8988T (cell line): ENCODE data around the gene MBD3.
A peak's percentile ranks its signal among the peaks of the same experiment; 100 is the strongest.

Source experiments
- DNase-seq: peaks from one replicate; pipeline ENCODE4 v3.0.0; 2011

The MBD3 gene

DNA sequence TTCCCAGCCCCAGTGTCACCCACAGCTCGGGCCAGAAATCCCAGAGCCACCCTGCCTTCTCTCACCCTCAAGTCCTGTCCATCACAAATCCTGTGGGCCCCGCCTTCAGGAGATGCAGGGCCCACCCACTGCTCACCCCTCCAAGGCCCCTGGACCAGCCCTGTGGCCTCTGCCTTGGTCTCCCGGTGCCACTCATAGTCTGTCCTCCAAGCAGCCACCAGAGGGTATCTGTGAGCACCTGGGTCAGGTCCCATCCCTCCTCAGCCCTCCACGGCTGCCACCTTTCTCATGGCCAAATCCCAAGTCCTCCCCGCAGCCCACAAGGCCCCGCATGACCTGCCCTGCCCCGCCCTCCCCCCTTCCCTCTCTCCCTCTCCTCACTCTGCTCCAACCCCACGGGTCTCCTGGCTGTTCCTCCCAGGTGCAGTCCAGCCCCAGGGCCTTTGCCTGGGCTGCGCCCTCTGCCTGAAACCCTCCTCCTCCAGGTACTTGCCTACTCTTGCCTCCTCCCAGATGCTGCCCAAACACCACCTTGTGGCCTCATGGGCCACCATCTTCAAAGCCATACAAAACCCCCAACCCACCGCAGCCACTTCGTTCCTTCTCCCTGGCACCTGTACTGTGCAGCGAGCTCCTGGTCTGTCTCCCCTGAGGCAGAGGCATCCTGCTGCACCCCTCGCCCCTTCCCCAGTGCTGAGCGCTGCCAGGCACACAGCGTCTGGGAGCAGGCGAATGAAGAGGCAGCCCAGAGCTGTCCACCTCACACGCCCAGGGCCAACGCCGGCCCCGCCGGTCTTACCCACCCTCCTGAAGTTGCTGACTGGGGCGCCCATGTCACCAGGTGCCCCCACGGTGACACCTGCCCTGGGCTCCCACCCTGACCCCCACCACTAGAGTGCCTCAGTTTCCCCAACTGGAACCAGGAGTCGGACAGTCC lies 25.8 kb upstream of the MBD3 start:
- peak; percentile 96 for DNase-seq

DNA sequence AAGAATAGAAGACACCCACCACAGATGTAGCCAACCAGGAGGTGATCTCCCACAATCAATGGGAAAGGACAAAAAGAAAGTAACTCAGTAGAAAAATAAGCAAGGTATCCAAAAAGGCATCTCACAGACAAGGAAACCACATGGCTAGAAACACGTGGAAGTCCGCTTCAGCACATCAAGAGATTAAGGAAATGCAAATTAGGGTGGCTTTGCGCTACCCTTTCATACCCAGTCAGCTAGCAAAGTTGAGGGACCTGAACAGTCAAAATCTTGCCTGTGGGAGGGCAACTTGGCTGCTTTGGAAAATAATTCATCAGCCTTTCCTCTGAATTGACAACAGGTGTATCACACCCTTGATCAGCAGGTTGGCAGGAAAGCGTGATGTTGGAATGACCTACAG lies 24.2 kb upstream of the MBD3 start:
- no peak for DNase-seq

DNA sequence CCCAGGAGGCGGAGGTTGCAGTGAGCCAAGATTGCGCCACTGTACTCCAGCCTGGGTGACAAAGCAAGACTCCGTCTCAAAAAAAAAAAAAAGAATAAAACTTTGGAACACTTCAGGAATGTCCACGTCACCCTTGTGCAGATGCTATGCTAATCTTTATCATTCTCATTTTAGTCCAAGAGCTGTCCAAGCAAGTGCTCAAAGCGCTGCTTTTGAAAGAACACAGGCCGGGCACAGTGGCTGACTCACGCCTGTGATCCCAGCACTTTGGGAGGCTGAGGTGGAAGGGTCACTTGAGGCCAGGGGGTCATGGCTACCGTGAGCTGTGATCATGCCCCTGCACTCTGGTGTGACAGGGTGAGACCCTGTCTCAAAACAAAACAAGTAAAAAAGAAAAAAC lies 23.7 kb upstream of the MBD3 start:
- no peak for DNase-seq

DNA sequence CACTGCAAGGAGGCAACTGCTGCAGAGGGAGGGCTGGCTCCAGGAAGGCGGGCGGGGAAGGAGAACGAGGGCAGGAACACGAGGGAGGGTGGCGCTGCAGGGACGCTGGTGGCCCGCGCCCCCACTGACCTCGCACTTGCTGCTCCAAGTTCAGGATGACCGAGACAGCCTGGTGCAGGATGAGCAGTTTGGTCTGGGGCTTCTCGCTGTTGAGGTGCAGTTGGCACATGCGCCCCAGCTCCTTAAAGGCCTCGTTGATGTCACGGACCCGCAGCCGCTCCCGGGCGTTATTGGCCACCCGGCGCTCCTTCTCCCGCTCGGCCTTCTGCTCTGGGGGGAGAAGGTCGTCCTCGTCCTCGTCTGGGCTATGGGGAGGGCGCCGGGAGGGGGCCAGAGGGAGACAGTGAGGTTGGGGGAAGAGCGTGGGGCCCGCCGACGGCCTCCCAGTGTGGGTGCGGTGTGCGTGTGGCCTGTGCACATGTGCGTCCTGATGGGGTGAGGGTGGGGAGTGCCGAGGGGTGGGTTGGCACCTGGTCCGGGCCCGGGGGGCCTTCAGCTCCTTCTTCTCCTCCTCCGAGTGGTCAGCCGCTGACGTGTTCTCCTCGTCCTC lies 22.6 kb upstream of the MBD3 start:
- no peak for DNase-seq

DNA sequence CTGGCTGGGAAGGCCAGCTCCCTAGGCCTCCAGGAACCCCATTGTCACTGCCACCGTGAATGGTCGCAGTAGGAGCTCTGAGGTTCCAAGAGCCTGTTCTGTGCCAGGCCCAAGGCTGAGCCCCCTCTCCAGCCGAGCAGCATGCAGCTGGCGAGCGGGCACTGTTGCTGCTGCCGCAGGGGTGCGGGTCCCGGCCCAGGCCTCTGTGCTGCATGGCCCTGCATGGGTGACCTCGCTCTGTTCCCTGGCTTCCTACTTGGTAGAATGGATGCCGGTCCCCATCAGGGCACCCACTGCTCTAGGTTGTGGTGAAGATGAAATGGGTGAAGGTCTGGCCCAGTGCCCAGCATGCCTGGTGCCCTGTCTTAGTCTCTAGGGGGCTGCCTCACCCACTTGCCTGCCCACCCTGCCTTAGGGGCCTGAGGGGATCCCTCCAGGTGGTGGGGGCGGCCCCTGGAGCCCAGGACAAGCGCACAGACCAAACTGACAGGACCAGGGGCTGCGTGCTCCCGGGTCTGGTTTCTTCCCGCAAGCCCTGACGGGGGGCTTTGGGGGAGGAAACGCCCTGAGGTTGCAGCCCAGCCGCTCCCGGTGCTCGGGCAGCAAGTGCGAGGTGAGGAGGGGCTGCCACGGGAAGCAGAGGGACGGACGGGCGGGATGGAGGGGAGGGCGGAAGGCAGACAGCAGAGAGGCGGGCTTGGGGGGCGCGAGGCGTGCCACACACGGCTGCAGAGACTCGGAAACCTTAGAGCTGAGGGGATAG lies 21.3 kb upstream of the MBD3 start:
- DNase-seq: no peak

DNA sequence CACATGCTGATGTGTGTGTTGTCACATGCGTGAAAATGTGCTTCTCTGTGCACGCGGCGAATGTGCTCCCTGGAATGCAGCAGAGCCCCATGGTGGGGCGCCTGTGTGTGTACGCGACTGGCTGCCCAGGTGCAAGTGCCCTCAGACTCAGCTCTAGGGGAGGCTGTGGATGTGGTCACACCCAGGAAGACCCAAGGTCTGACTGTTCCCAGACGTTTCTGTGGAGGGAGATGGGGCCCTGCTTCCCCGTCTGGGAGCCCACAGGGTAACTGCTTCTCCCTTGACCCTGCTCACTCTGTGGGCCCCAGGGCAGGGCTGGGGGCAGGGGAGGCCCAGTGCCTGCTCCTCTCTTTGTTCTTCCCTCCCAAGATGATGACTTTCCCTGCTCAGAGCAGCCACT lies 20.5 kb upstream of the MBD3 start:
- DNase-seq: no peak

DNA sequence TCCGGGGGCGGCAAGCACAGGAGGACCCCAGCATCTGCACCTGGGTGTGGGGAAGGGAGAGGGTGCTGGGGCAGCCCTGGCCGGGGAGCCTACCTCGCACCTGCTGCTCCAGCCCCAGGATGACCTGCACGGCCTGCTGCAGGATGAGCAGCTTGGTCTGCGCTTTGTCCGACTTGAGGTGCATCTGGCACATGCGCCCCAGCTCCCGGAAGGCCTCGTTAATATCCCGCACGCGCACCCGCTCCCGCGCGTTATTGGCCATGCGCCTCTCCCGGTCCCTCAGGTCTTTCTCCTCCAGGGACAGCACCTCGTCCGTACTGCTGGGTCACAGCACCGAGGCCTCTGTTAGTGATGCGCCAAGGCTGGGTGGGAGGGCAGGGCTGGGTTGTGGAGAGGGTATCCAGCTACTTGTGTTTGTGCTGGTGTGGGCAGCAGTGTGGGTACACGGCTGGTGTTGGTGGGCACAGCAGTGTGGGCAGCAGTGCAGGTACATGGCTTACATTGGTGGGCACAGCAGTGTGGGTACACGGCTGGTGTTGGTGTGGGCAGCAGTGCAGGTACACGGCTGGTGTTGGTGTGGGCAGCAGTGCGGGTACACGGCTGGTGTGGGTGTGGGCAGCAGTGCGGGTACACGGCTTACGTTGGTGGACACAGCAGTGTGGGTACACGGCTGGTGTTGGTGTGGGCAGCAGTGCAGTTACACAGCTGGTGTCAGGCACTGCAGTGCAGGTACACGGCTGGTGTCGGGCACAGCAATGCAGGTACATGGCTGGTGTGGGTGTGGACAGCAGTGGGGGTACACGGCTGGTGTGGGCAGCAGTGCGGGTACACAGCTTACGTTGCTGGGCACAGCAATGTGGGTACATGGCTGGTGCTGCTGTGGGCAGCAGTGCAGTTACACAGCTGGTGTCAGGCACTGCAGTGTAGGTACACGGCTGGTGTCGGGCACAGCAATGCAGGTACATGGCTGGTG lies 19.7 kb upstream of the MBD3 start:
- DNase-seq: no peak

DNA sequence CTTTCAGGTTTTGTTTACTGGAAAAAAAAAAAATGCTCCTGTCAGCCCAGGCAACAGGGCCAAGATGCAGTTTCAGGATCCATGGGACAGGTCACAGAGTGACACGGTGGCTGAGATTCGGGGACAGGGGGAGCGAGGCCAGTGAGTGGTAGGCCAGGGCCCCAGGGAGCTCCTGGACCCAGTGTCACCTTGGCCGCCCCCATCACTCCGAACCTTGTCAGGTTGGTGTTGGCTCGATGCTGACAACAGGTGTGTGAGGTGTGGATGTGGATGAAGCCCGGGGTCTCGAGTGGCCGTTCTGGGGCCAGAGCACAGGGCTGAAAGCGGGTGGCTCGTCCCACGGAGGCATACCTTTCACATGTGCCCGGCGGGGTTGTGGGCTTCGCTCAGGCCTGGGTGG lies 18.7 kb upstream of the MBD3 start:
- DNase-seq: no peak

DNA sequence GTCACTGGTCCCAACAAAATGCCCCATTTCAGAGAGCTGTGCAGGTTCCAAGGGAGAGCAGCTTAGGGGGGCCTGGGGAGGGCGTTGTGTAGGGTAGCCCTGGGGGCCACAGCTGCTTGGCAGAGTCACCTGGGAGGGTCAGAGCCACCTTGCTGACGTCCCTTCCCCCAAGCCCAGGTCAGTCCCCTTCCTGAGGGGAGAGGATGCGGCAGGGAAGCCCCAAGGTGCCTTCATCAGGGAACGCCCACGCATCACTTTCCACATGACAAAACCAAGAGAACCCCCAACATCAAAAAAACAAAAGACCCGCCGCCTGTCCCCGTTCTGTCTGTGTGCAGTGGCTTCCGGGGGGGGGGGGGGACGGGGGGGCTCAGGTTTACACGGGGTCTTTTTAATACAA lies 17.9 kb upstream of the MBD3 start:
- no peak for DNase-seq

DNA sequence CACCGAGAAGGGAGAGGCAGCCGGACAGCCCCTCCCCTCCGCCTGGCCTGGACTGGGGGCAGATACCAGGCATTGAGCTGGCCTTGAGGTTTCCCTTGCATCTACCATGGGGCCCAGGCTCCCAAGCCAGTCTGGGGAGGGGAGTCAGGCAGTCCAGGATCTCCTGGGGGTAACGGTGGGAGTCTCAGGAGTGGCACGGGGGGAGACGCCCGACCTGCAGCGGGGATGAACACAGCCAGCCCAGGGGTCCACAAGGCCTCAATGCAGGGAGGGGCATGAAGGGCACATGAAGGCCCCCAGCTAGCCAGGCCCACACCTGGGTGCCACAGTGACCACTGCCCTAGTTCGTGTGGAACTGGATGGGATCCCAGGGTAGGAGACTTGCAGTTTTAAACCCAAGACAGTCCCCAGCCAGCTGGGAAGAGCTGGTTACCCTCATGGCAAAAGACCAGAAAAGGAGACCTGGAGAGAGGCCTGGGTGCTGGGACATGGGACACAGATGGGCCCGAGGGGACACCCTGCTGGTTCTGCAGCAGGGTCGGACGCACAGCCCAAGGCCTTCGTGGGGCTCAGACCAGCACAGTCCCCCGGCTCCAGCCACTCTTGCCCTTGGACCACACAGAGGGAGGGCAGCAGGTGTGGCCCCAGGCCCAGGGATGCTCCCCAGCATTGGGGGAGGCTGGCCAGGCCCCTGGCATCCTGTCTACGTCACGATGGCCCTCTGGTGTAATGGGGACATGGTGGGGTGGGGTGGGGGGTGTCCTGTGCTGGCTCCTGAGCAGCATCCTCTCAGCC lies 17.2 kb upstream of the MBD3 start:
- DNase-seq: no peak

DNA sequence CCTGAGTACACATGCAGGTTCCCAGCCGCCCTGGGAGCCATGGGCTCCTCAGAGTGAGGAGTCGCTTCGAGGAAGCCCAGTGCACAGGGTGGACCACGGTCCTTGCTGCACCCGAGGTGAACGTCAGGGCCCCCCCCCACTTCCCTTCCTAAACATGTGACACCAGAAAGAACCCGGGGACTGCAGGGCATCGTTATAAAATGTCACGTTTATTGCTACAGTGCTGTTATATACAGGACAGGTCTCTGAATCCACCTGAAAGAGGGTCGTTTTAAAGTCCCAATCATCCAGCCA lies 16.4 kb upstream of the MBD3 start:
- no peak for DNase-seq

DNA sequence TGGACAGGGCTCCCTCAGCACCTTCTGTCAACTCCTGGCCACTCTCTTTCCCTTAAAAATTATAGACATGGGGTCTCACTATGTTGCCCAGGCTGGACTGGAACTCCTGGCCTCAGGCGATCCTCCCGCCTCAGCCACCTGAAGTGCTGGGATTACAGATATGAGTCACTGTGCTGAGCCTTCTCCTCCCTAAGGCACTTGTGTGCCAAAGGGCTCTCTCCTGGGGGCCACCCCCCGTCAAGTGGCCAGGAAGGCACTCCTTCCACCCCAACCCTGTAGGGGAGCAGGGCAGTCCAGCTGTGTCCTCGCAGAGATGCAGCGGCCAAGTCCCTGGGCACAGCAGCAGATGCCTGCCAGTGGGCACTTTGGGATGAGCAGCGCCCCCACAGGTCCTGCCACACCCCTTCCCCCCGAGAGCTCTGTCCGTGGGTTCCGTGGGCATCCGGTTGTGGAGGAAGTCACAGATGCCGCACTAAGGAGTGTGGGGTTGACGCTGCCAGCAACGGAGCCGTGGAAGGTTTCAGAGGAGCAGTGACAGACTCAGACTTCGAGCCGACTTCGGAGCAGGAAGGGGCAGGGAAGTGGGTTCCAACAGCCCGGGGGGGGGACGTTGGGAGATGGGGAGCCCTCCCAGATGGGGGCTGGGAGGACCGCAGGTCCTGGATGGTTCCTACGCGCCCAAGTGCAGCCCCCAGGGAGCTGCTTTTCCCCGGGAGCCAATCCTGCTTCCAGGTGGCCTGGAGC lies 15.9 kb upstream of the MBD3 start:
- DNase-seq: no peak

DNA sequence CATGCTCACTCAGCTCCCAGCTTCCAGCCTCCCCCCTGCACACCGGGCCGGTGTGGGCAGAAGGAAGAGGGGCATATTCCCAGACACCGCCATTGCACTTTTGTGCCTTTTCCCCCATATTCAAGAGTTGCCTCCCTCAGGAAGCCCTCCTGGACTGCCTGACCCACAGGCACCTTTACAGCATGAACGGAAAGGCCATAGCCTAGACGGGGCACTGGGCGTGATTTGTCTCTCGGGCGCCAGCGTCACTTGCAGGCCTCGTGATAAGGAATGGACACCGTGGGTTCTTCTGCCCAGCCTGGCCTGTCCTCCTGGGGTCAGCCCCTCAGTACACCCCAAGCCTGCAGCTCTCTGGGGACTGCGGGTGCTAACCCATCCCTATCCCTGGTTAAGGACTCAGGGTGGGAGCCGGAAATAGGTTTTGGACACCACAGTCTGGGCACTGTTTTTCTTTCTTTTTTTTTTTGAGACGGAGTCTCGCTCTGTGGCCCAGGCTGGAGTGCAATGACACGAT lies 13.5 kb upstream of the MBD3 start:
- no peak for DNase-seq

DNA sequence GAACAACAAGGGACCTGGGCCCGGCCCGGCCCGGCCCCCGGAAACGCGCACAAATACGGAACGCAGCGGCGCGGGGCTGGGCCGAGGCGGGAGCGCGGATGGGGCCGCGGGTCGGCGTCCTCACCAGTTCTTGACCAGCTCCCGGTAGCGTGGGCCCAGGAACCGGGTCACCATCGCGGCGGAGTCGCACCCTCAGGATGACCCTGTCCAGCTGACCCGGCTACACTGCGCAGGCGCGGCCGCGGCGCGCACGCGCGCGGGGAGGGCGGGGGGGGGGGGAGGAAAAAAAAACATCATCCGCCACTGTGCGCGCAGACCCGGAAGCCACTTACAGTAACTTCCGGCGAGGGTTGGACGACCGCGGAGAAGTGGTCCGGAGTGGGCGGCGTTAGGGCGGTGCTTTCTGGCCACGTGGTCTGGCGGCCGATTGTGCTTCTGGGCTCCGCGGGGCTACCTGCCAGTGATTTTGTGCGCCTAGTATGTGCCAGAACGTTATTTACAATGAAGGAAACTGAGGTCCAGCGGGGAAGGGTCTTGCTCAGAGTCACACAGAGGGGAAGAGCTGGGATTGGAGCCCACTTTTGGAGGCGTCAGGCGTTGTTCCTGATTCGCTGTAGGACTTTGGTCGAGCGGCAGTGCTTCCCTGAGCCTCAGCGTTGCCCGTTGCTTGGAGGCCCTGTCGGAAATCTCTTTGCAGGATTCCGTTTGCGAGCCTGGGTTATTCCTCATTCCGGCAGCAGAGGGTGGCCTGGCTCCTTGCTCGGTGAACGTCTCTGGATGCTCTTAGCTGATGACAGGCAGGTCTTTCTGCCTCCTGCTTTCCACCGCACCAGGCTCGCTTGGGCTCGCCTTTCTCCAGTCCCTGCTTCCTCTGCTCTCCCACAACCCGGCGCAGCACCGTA lies 12.8 kb upstream of the MBD3 start, which contains the start of gene UQCR11:
UQCR11 (minus strand) TSS at position 227 of the 902 bp plus-strand sequence; CDS start at position 174, 53 bp downstream.
- DNase-seq: peak; percentile 89

DNA sequence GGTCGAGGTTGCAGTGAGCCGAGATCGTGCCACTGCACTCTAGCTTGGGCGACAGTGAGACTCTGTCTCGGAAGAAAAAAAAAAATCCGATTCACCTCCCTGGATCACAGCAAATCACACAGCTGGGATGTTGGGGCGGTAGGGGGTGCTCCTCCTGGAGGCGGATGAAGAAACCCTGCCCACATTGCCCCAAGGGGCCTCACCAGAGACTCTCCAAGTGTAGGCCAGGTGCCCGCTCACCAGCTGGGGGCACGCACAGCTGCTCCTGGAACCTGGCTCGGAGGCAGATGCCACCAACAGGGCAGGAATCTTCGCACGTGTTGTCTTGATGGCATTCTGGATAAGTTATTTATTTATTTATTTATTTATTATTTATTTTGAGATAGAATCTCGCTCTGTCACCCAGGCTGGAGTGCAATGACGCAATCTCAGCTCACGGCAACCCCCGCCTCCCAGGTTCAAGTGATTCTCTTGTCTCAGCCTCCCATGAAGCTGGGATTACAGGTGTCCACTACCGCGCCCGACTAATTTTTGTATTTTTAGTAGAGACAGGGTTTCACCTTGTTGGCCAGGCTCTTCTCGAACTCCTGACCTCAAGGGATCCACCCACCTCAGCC lies 9.5 kb upstream of the MBD3 start:
- DNase-seq: no peak

DNA sequence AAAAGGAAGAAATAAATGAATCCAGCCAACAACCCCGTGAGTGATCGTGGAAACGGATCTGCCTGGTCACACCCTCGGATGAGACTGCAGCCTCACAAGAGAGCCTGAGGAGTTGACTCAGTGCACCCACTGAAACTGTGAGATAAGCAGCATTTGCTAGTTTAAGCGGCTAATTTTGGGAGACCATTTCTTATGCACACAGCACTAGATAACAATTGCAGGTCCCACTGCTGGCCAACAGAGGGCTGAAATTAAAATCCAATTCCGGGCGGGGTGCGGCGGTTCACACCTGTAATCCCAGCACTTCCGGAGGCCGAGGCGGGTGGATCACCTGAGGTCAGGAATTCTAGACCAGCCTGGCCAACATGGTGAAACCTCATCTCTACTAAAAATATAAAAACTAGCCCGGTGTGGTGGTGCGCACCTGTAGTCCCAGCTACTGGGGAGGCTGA lies 9.0 kb upstream of the MBD3 start:
- DNase-seq: no peak

DNA sequence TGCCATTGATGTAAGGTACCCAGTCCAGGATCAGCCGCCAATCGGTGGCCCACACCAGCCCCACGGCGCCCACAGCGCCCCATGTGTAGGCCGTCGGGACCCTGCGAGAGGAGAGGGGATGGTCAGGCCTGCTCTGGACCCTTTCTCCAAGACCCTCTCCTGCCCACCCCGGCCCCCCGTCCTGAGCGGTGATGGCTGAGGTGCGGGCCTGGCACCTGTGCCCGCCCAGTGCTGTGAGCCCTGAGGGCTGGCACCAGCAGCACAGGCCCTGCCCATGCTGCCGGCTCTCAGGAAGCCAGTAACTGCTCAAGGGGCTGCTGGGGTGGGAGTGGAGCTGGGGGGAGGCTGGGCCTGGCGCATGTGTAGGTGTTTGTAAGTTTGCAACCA lies 6.8 kb upstream of the MBD3 start:
- DNase-seq: no peak

DNA sequence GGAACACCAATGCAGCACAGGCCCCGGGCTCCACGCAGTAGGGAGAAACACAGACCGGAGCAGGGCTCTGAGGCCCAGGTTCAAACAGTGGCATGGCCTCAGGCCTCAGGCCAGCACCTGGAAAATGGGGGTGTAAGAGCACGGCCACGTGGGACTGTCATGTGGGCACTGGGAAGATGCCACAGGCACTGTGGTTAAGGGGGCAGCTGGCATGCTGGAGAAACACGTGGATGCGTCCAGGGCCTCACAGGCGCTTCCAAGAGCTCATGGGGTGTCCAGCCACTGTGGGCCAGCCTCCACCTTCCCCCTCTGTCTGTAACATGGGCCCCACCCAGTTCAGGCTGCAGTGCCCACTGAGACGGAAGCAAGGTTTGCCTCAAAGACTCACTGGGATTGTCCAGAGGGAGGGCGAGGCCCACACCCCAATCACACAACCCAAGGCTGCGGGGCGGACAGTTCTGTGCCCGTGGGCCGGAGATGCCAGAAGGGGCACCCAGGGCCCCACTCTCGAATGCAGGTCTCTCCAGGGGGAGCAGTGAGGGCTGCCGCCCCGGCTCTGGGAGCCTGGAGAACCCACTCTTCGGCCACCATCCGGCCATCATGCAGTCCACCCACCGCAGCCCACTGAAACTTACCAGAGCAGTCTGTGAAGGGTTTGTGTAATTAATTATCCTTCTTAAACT lies 6.3 kb upstream of the MBD3 start:
- no peak for DNase-seq

DNA sequence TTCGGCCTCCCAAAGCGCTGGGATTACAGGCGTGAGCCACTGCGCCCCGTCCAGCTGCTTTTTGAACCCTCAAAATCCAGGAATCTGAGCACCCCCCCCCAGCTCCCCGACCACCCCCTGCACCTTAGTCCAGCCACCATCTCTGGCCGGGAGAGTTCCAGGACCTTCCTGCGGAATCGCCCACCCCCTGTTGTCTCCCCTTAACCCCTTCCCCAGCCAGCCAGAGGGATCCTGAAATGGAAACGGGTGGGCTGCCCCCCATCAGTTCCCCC lies 772 bp upstream of the MBD3 start:
- DNase-seq: no peak
